WTC11 (cell line): ENCODE results near the gene RHOJ. TPM values are rescaled to one million over a fixed set of nuclear protein-coding genes. Genes with fewer than 3 reads are reported as not detected.

Experiments
- ATAC-seq: fragments of 200-7000 bp; cut with Tn5 transposase; 2 replicates; pipeline ENCODE4 v1.10.0; 2021; ENCODE audit warnings: mild to moderate bottlenecking, moderate library complexity
- CTCF ChIA-PET: fragments of 300-600 bp; sonication (Branson Sonifier 250); formaldehyde crosslinking; loops from one replicate; lab custom pipeline; 2021; ENCODE audit warnings: antibody characterized with exemption; lab: Charles Lee
- POLR2A ChIA-PET: fragments of 350-600 bp; sonication (Branson Sonifier 250); formaldehyde crosslinking; loops from one replicate; lab custom pipeline; 2021; ENCODE audit warnings: antibody characterized with exemption; lab: Charles Lee
- DNase-seq: peaks from one replicate; pipeline ENCODE4 v3.0.0; 2021; ENCODE audit warnings: low spot score
- H3K27ac Mint-ChIP-seq: 2 replicates; pipeline ENCODE4 v1.8.0; 2021; ENCODE audit warnings: mixed read lengths
- H3K27me3 Mint-ChIP-seq: 2 replicates; pipeline ENCODE4 v1.8.0; 2021; ENCODE audit warnings: low read depth, mild to moderate bottlenecking, moderate library complexity, mixed read lengths
- H3K36me3 Mint-ChIP-seq: 2 replicates; pipeline ENCODE4 v1.8.0; 2021; ENCODE audit warnings: mixed read lengths
- H3K4me1 Mint-ChIP-seq: 2 replicates; pipeline ENCODE4 v1.8.0; 2022; ENCODE audit warnings: mixed read lengths
- H3K4me3 Mint-ChIP-seq: 2 replicates; pipeline ENCODE4 v1.8.0; 2021; ENCODE audit warnings: mild to moderate bottlenecking, moderate library complexity, mixed read lengths
- H3K9me3 Mint-ChIP-seq: 2 replicates; pipeline ENCODE4 v1.8.0; 2021; ENCODE audit warnings: mixed read lengths
- AFF4 ChIP-seq: sonication (generic); formaldehyde crosslinking; IDR thresholded peaks from 2 replicates; pipeline ENCODE4 v1.8.1; 2023; ENCODE audit warnings: mild to moderate bottlenecking, missing genetic modification reagents, borderline replicate concordance
- ATF6 ChIP-seq: sonication (generic); formaldehyde crosslinking; IDR thresholded peaks from 2 replicates; pipeline ENCODE4 v1.8.1; 2023; ENCODE audit warnings: mild to moderate bottlenecking, missing genetic modification reagents
- EMX1 ChIP-seq: fragments of 250-450 bp; sonication (Bioruptor Pico); IDR thresholded peaks from 2 replicates; pipeline ENCODE4 v1.8.0; 2021; ENCODE audit warnings: mild to moderate bottlenecking
- ERG ChIP-seq: fragments of 250-450 bp; sonication (Bioruptor Pico); IDR thresholded peaks from 2 replicates; pipeline ENCODE4 v1.8.0; 2021; ENCODE audit warnings: mild to moderate bottlenecking
- ETV6 ChIP-seq: sonication (generic); formaldehyde crosslinking; IDR thresholded peaks from 2 replicates; pipeline ENCODE4 v1.8.1; 2022; ENCODE audit warnings: mild to moderate bottlenecking, missing genetic modification reagents
- FOXJ3 ChIP-seq: sonication (generic); formaldehyde crosslinking; IDR thresholded peaks from 2 replicates; pipeline ENCODE4 v1.9.0; 2021; ENCODE audit warnings: missing genetic modification reagents, mild to moderate bottlenecking, borderline replicate concordance
- GRHL2 ChIP-seq: fragments of 250-450 bp; sonication (Bioruptor Pico); IDR thresholded peaks from 2 replicates; pipeline ENCODE4 v1.8.0; 2022; ENCODE audit warnings: mild to moderate bottlenecking, moderate library complexity; ENCODE audit not compliant: insufficient replicate concordance, severe bottlenecking
- HMGXB4 ChIP-seq: sonication (generic); formaldehyde crosslinking; IDR thresholded peaks from 2 replicates; pipeline ENCODE4 v1.8.1; 2023; ENCODE audit warnings: mild to moderate bottlenecking, moderate library complexity, missing genetic modification reagents
- IRF2 ChIP-seq: sonication (generic); formaldehyde crosslinking; IDR thresholded peaks from 2 replicates; pipeline ENCODE4 v1.8.0; 2022; ENCODE audit warnings: low read depth, missing genetic modification reagents, borderline replicate concordance
- KAT7 ChIP-seq: sonication (generic); formaldehyde crosslinking; IDR thresholded peaks from 2 replicates; pipeline ENCODE4 v1.8.1; 2023; ENCODE audit warnings: missing genetic modification reagents, mild to moderate bottlenecking, borderline replicate concordance
- MXD4 ChIP-seq: fragments of 250-450 bp; sonication (Bioruptor Pico); IDR thresholded peaks from 2 replicates; pipeline ENCODE4 v1.8.0; 2021; ENCODE audit warnings: mild to moderate bottlenecking, moderate library complexity, borderline replicate concordance
- NFATC4 ChIP-seq: fragments of 250-450 bp; sonication (Bioruptor Pico); IDR thresholded peaks from 2 replicates; pipeline ENCODE4 v1.9.0; 2021; ENCODE audit warnings: mild to moderate bottlenecking
- NFE2L1 ChIP-seq: sonication (generic); formaldehyde crosslinking; IDR thresholded peaks from 2 replicates; pipeline ENCODE4 v1.8.1; 2023; ENCODE audit warnings: missing genetic modification reagents
- NR3C1 ChIP-seq: sonication (generic); formaldehyde crosslinking; conservative IDR thresholded peaks from 2 replicates; pipeline ENCODE4 v1.8.1; 2023; ENCODE audit warnings: low read depth, mild to moderate bottlenecking, missing genetic modification reagents
- RORB ChIP-seq: fragments of 250-450 bp; sonication (Bioruptor Pico); IDR thresholded peaks from 2 replicates; pipeline ENCODE4 v1.9.0; 2021; ENCODE audit warnings: mild to moderate bottlenecking
- SOX15 ChIP-seq: fragments of 250-450 bp; sonication (Bioruptor Pico); IDR thresholded peaks from 2 replicates; pipeline ENCODE4 v1.9.0; 2021; ENCODE audit warnings: mild to moderate bottlenecking
- ZBTB21 ChIP-seq: sonication (generic); formaldehyde crosslinking; IDR thresholded peaks from 2 replicates; pipeline ENCODE4 v1.8.1; 2023; ENCODE audit warnings: mild to moderate bottlenecking, missing genetic modification reagents, borderline replicate concordance
- ZNF263 ChIP-seq: sonication (generic); formaldehyde crosslinking; IDR thresholded peaks from 2 replicates; pipeline ENCODE4 v1.8.1; 2022; ENCODE audit warnings: low read depth, mild to moderate bottlenecking, moderate library complexity, missing genetic modification reagents
- ZNF317 ChIP-seq: sonication (generic); formaldehyde crosslinking; IDR thresholded peaks from 2 replicates; pipeline ENCODE4 v1.8.1; 2023; ENCODE audit warnings: low read depth, mild to moderate bottlenecking, moderate library complexity, missing genetic modification reagents, borderline replicate concordance
- ZNF396 ChIP-seq: fragments of 250-450 bp; sonication (Bioruptor Pico); IDR thresholded peaks from 2 replicates; pipeline ENCODE4 v1.8.0; 2021; ENCODE audit warnings: mild to moderate bottlenecking, moderate library complexity, borderline replicate concordance
- ZNF532 ChIP-seq: fragments of 250-450 bp; sonication (Bioruptor Pico); IDR thresholded peaks from 2 replicates; pipeline ENCODE4 v1.9.0; 2021; ENCODE audit warnings: mild to moderate bottlenecking, borderline replicate concordance
- ZNF671 ChIP-seq: fragments of 250-450 bp; sonication (Bioruptor Pico); IDR thresholded peaks from 2 replicates; pipeline ENCODE4 v1.8.0; 2021; ENCODE audit warnings: mild to moderate bottlenecking
- total RNA-seq: library from RNA; stranded (reverse); gene quantifications from 3 replicates; pipeline ENCODE4 v1.2.3, GENCODE V29; 2021

Gene RHOJ
- total RNA-seq, 1 experiment from 2014 or later: 0.13 TPM

GRCh38 chr14:63209160-63209559 lies 4.9 kb downstream of the RHOJ start (continued):
- no peak for TF ChIP-seq ZNF671
- TF ChIP-seq EMX1 (CRISPR knock-in tag): no peak
- TF ChIP-seq GRHL2 (CRISPR knock-in tag): no peak
- TF ChIP-seq NR3C1 (CRISPR knock-in tag): no peak
- no peak for TF ChIP-seq ATF6 (CRISPR knock-in tag)
- no peak for TF ChIP-seq ZNF317 (CRISPR knock-in tag)
- no peak for TF ChIP-seq NFATC4
- TF ChIP-seq ZNF263 (CRISPR knock-in tag): no peak

- no peak for TF ChIP-seq SOX15 (CRISPR knock-in tag)
- TF ChIP-seq ERG (CRISPR knock-in tag): no peak
- no peak for TF ChIP-seq IRF2 (CRISPR knock-in tag)
- TF ChIP-seq MXD4 (CRISPR knock-in tag): no peak
- no peak for TF ChIP-seq KAT7 (CRISPR knock-in tag)
- no peak for TF ChIP-seq ZNF532
- TF ChIP-seq, all 79 proteins: peak for 0
- no peaks in the 10 kb centered on the region for H3K27me3 Mint-ChIP-seq
- ATAC-seq (no peak), DNase-seq (no peak)
- H3K27ac Mint-ChIP-seq: no peak overlapping the region
- H3K4me1 Mint-ChIP-seq: peaks cover 12% of the 10 kb centered on the region
- ChIA-PET POLR2A (interaction anchor here (0.7 kb wide), 1 partner anchor 31 kb away, joined by 3 read pairs; no protein-coding TSS in a partner anchor), CTCF (no interaction called here)
- H3K36me3 Mint-ChIP-seq: no peaks in the 10 kb centered on the region
- no peaks in the 10 kb centered on the region for H3K9me3 Mint-ChIP-seq
- no peak overlapping the region for H3K4me3 Mint-ChIP-seq
Measured at GRCh38 chr14:63210812-63211211, 6.6 kb downstream of the RHOJ start.

GRCh38 chr14:63212209-63212608 lies 8.0 kb downstream of the RHOJ start:
- no peak for DNase-seq
- ChIA-PET POLR2A (no interaction called here), CTCF (no interaction called here)
- no peak overlapping the region for H3K4me3 Mint-ChIP-seq
- H3K4me1 Mint-ChIP-seq: peaks cover 7% of the 10 kb centered on the region
- ATAC-seq: no peak
- no peaks in the 10 kb centered on the region for H3K27me3 Mint-ChIP-seq
- H3K27ac Mint-ChIP-seq: no peak overlapping the region
- no peaks in the 10 kb centered on the region for H3K9me3 Mint-ChIP-seq
- H3K36me3 Mint-ChIP-seq: no peaks in the 10 kb centered on the region
- TF ChIP-seq ZNF396 (CRISPR knock-in tag): no peak
- TF ChIP-seq RORB (CRISPR knock-in tag): no peak
- TF ChIP-seq EMX1 (CRISPR knock-in tag): no peak
- no peak for TF ChIP-seq HMGXB4
- no peak for TF ChIP-seq ETV6 (CRISPR knock-in tag)
- no peak for TF ChIP-seq ZBTB21 (CRISPR knock-in tag)
- TF ChIP-seq FOXJ3 (CRISPR knock-in tag): no peak
- TF ChIP-seq NFE2L1 (CRISPR knock-in tag): no peak
- no peak for TF ChIP-seq AFF4 (CRISPR knock-in tag)
